Lower leg skin (tissue), 4 donors: ENCODE data around the gene PARD6A. TPM values are rescaled to one million over a fixed set of nuclear protein-coding genes. Genes with fewer than 3 reads are reported as not detected.

Experiments used
- DNase-seq, 2 donors: peaks; one replicate each; pipeline ENCODE4 v3.0.0-alpha.2; 2019; ENCODE audit warnings: low spot score in 2 of 2
- H3K4me3 ChIP-seq: fragments of 200-600 bp; sonication (generic); 2 replicates; pipeline ENCODE4 v1.5.1; 2017; ENCODE audit warnings: mild to moderate bottlenecking, low read depth; ENCODE audit not compliant: poor library complexity, severe bottlenecking
- CTCF ChIP-seq, 3 donors: fragments of 450-650 bp; IDR thresholded peaks; one replicate each; pipeline ENCODE4 v1.5.1; 2016; ENCODE audit warnings: antibody characterized with exemption in 3 of 3, mild to moderate bottlenecking in 3 of 3, moderate library complexity in 2 of 3
- POLR2A ChIP-seq, 2 donors: fragments of 450-650 bp; IDR thresholded peaks; one replicate each; pipeline ENCODE4 v1.6.1; 2016 to 2017; ENCODE audit warnings: antibody characterized with exemption in 2 of 2, mild to moderate bottlenecking in 1 of 2, moderate library complexity in 1 of 2
- WGBS, 2 donors: methylation state at CpG; one replicate each; pipeline ENCODE4 v1.1.5; 2018; 5-methylcytosine and 5-hydroxymethylcytosine counted together
- intact Hi-C: fragments of 100-400 bp; cut with DNase I; formaldehyde crosslinking; loops from one replicate; pipeline ENCODE4 v1.15.0; 2023; ENCODE audit warnings: low total_unique reads
- total RNA-seq, 4 donors: library from RNA; depleted of rRNA; stranded (reverse); fragments of >200 nt; gene quantifications; one replicate each; pipeline ENCODE4 v1.1.0, GENCODE V29; 2016

The PARD6A gene
- total RNA-seq, 4 donors from 2014 or later: 2.1 to 3.5 (median 2.4) TPM

- no peak for DNase-seq
- no peak for TF ChIP-seq POLR2A (IDR thresholded peaks at IDR 0.05)
- TF ChIP-seq CTCF (IDR thresholded peaks at IDR 0.05): no peak
- no peak overlapping the region for H3K4me3 ChIP-seq
- intact Hi-C loops: no loop called here
- WGBS, 2 donors: 53 to 62% methylated on average over 27 to 30 of the region's 30 CpGs
Observed at GRCh38 chr16:67654403-67654911, 6.3 kb upstream of the PARD6A start.

- no peak overlapping the region for H3K4me3 ChIP-seq
- TF ChIP-seq POLR2A (IDR thresholded peaks at IDR 0.05) (no peak), CTCF (IDR thresholded peaks at IDR 0.05) (no peak)
- intact Hi-C loops: no loop called here
- no peak for DNase-seq
- WGBS, 2 donors: 68 to 76% methylated on average over 4 of the region's 4 CpGs
Observed at GRCh38 chr16:67655363-67655762, 5.4 kb upstream of the PARD6A start.

GRCh38 chr16:67656344-67657016 lies 4.3 kb upstream of the PARD6A start:
- H3K4me3 ChIP-seq: no peak overlapping the region
- 82 to 84% methylated on average over 7 to 9 of the region's 9 CpGs for WGBS, 2 donors
- no peak for TF ChIP-seq POLR2A (IDR thresholded peaks at IDR 0.05)
- no peak for TF ChIP-seq CTCF (IDR thresholded peaks at IDR 0.05)
- DNase-seq: no peak
- intact Hi-C loops: no loop called here

- intact Hi-C loops: no loop called here
- DNase-seq: no peak
- TF ChIP-seq POLR2A (IDR thresholded peaks at IDR 0.05) (no peak), CTCF (IDR thresholded peaks at IDR 0.05) (no peak)
- H3K4me3 ChIP-seq: no peak overlapping the region
- 90 to 95% methylated on average over 16 of the region's 16 CpGs for WGBS, 2 donors
Observed at GRCh38 chr16:67657017-67657608, 3.6 kb upstream of the PARD6A start.

- no peak for DNase-seq
- intact Hi-C loops: no loop called here
Observed at GRCh38 chr16:67657751-67658518, 2.8 kb upstream of the PARD6A start.

More at GRCh38 chr16:67657751-67658518, 2.8 kb upstream of the PARD6A start:
- no peak overlapping the region for H3K4me3 ChIP-seq
- TF ChIP-seq POLR2A (IDR thresholded peaks at IDR 0.05) (no peak), CTCF (IDR thresholded peaks at IDR 0.05) (no peak)
- 92 to 93% methylated on average over 18 of the region's 18 CpGs for WGBS, 2 donors
